IMR-90 (cell line): ENCODE measurements around the gene DHH. TPM values are rescaled to one million over a fixed set of nuclear protein-coding genes. Genes with fewer than 3 reads are reported as not detected.

Source experiments
- ATAC-seq: fragments of 200-7000 bp; cut with Tn5 transposase; 2 replicates; pipeline ENCODE4 v1.9.1; 2020; ENCODE audit warnings: low read depth, mild to moderate bottlenecking, moderate library complexity
- BruUV-seq: library from RNA; stranded (reverse); fragments of 400-500 nt; replicated peaks from 2 replicates; lab custom pipeline; 2021; lab: Mats Ljungman, UMichigan
- CTCF ChIA-PET: fragments of 300-600 bp; formaldehyde crosslinking; extraction: SDS; loops from one replicate; lab custom pipeline; 2021; ENCODE audit warnings: antibody characterized with exemption; lab: Yijun Ruan, JAX
- POLR2A ChIA-PET: fragments of 300-600 bp; sonication (Branson Sonifier 250); formaldehyde crosslinking; loops from one replicate; lab custom pipeline; 2022; ENCODE audit warnings: antibody characterized with exemption; ENCODE audit not compliant: unreplicated experiment; lab: Charles Lee
- DNase-seq: peaks from one replicate; pipeline ENCODE4 v3.0.0; 2013
- H2AFZ ChIP-seq: replicated peaks from 2 replicates; pipeline ENCODE3; 2013; ENCODE audit warnings: low read length, mild to moderate bottlenecking; ENCODE audit not compliant: poor library complexity
- H2AK5ac ChIP-seq: 2 replicates; pipeline ENCODE4 v1.6.1; 2013; ENCODE audit warnings: low read depth, low read length, inconsistent platforms
- H2AK9ac ChIP-seq: replicated peaks from 2 replicates; pipeline ENCODE3; 2013; ENCODE audit warnings: mild to moderate bottlenecking, low read depth, low read length, moderate library complexity; ENCODE audit not compliant: poor library complexity
- H2BK120ac ChIP-seq: 2 replicates; pipeline ENCODE4 v1.6.1; 2013; ENCODE audit warnings: low read depth, low read length, inconsistent platforms
- H2BK15ac ChIP-seq: 3 replicates; pipeline ENCODE4 v1.6.1; 2013; ENCODE audit warnings: low read depth, low read length, inconsistent platforms
- H2BK20ac ChIP-seq: 2 replicates; pipeline ENCODE4 v1.6.1; 2013; ENCODE audit warnings: low read depth, mild to moderate bottlenecking, inconsistent platforms, low read length, moderate library complexity
- H2BK5ac ChIP-seq: 2 replicates; pipeline ENCODE4 v1.6.1; 2013; ENCODE audit warnings: mild to moderate bottlenecking, low read depth, low read length, inconsistent platforms; ENCODE audit not compliant: poor library complexity, severe bottlenecking
- H3K14ac ChIP-seq: replicated peaks from 2 replicates; pipeline ENCODE4 v1.6.1; 2013; ENCODE audit warnings: low read depth, low read length, inconsistent platforms
- H3K18ac ChIP-seq: 2 replicates; pipeline ENCODE4 v1.6.1; 2013; ENCODE audit warnings: low read depth, low read length, control low read depth
- H3K23ac ChIP-seq: 2 replicates; pipeline ENCODE4 v1.6.1; 2013; ENCODE audit warnings: low read depth, low read length, inconsistent platforms
- H3K27ac ChIP-seq: 2 replicates; pipeline ENCODE4 v1.5.1; 2013; ENCODE audit warnings: mild to moderate bottlenecking, control low read depth, low read length; ENCODE audit not compliant: insufficient read depth
- H3K27me3 ChIP-seq: 2 replicates; pipeline ENCODE4 v1.6.1; 2013; ENCODE audit warnings: low read length; ENCODE audit not compliant: control insufficient read depth, insufficient read depth
- H3K36me3 ChIP-seq: 2 replicates; pipeline ENCODE4 v1.6.1; 2013; ENCODE audit warnings: low read length, mixed read lengths; ENCODE audit not compliant: control insufficient read depth, insufficient read depth
- H3K4ac ChIP-seq: 2 replicates; pipeline ENCODE4 v1.6.1; 2013; ENCODE audit warnings: low read depth, low read length, inconsistent platforms
- H3K4me1 ChIP-seq: 2 replicates; pipeline ENCODE4 v1.6.1; 2013; ENCODE audit warnings: low read length, mixed read lengths; ENCODE audit not compliant: control insufficient read depth, insufficient read depth
- H3K4me2 ChIP-seq: 2 replicates; pipeline ENCODE4 v1.6.1; 2013; ENCODE audit warnings: low read depth, mild to moderate bottlenecking, control low read depth, low read length, moderate library complexity
- H3K4me3 ChIP-seq: 2 replicates; pipeline ENCODE4 v1.5.1; 2013; ENCODE audit warnings: low read depth, mild to moderate bottlenecking, control low read depth, low read length, moderate library complexity; ENCODE audit not compliant: insufficient read depth
- H3K56ac ChIP-seq: 2 replicates; pipeline ENCODE4 v1.6.1; 2013; ENCODE audit warnings: low read length, inconsistent platforms; ENCODE audit not compliant: insufficient read depth; ENCODE audit errors: extremely low read depth
- H3K79me1 ChIP-seq, 2 experiments: 2 replicates each; pipeline ENCODE4 v1.6.1; 2013; ENCODE audit warnings: low read length in 2 of 2, inconsistent platforms in 1 of 2, low read depth in 1 of 2
- H3K9ac ChIP-seq: 2 replicates; pipeline ENCODE4 v1.6.1; 2013; ENCODE audit warnings: low read depth, low read length, control low read depth
- H3K9me1 ChIP-seq: 2 replicates; pipeline ENCODE4 v1.6.1; 2013; ENCODE audit warnings: low read length, inconsistent platforms; ENCODE audit not compliant: insufficient read depth
- H3K9me3 ChIP-seq: 2 replicates; pipeline ENCODE4 v1.6.1; 2013; ENCODE audit warnings: low read length; ENCODE audit not compliant: control insufficient read depth, insufficient read depth
- H4K20me1 ChIP-seq: 2 replicates; pipeline ENCODE4 v1.6.1; 2013; ENCODE audit warnings: low read length, inconsistent platforms; ENCODE audit not compliant: insufficient read depth
- H4K5ac ChIP-seq: 2 replicates; pipeline ENCODE4 v1.6.1; 2013; ENCODE audit warnings: mild to moderate bottlenecking, low read depth, low read length, control low read depth
- H4K8ac ChIP-seq, 2 experiments: 2 replicates each; pipeline ENCODE4 v1.6.1; 2013; ENCODE audit warnings: low read depth in 2 of 2, low read length in 2 of 2, control low read depth in 1 of 2, inconsistent platforms in 1 of 2
- H4K91ac ChIP-seq: 2 replicates; pipeline ENCODE4 v1.6.1; 2013; ENCODE audit warnings: low read depth, low read length, inconsistent platforms; ENCODE audit not compliant: insufficient read depth
- CEBPB ChIP-seq: IDR thresholded peaks from 2 replicates; pipeline ENCODE4 v1.6.1; 2012; ENCODE audit warnings: low read depth, low read length, improper control_type of control experiment
- MAFK ChIP-seq: IDR thresholded peaks from 2 replicates; pipeline ENCODE4 v1.6.1; 2012; ENCODE audit warnings: low read depth, low read length, improper control_type of control experiment
- RFX5 ChIP-seq: IDR thresholded peaks from 2 replicates; pipeline ENCODE4 v1.8.0; 2012; ENCODE audit warnings: low read depth, mild to moderate bottlenecking, low read length, moderate library complexity
- WGBS, 2 experiments: methylation state at CpG; one replicate each; pipeline versions ENCODE4 v1.1.5 to v1.1.7; 2013; ENCODE audit warnings: missing lambda C conversion rate in 2 of 2; ENCODE audit not compliant: insufficient read length in 1 of 2; ENCODE audit errors: extremely low coverage in 2 of 2; 5-methylcytosine and 5-hydroxymethylcytosine counted together
- dilution Hi-C: fragments of 300-500 bp; cut with HindIII; formaldehyde crosslinking; loops from one replicate; pipeline ENCODE4 v1.14.3; 2018; ENCODE audit warnings: low sequenced_read_pairs; ENCODE audit not compliant: unreplicated experiment
- in situ Hi-C: fragments of 300-500 bp; cut with MboI; formaldehyde crosslinking; loops from 3 replicates; pipeline ENCODE4 v1.14.3; 2019; ENCODE audit warnings: low sequenced_read_pairs, inconsistent platforms, mixed read lengths
- intact Hi-C: fragments of 100-400 bp; cut with micrococcal nuclease; formaldehyde crosslinking; loops from 2 replicates; pipeline ENCODE4 v1.10.0; 2022
- polyA plus RNA-seq, 3 experiments: library from polyadenylated mRNA; depleted of rRNA; stranded (reverse); fragments of >200 nt; gene quantifications; 2 replicates each; pipeline ENCODE4 v1.2.3, GENCODE V29; 2012; ENCODE audit warnings: low replicate concordance in 1 of 3
- total RNA-seq: library from RNA; depleted of rRNA; stranded (reverse); fragments of >200 nt; gene quantifications from 2 replicates; pipeline ENCODE4 v1.2.3, GENCODE V29; 2012
- TF ChIP-seq, protein P1 (sequence below): fragments of 150-350 bp; IDR thresholded peaks from 2 replicates; pipeline ENCODE4 v1.6.1; 2016; ENCODE audit warnings: low read depth, mild to moderate bottlenecking, low read length, moderate library complexity, borderline replicate concordance

Gene DHH
- total and polyA plus RNA-seq, 2 of the 4 experiments (the other 2 are of a cell fraction): under 0.01 to 0.07 TPM

- TF ChIP-seq CEBPB (peak; percentile 44; the same call in 1 of the 2 replicates), RFX5 (no peak), MAFK (no peak)
Measured at GRCh38 chr12:49069507-49070346, 24.9 kb downstream of the DHH start, which contains the start of gene RHEBL1 (continued).

DNA sequence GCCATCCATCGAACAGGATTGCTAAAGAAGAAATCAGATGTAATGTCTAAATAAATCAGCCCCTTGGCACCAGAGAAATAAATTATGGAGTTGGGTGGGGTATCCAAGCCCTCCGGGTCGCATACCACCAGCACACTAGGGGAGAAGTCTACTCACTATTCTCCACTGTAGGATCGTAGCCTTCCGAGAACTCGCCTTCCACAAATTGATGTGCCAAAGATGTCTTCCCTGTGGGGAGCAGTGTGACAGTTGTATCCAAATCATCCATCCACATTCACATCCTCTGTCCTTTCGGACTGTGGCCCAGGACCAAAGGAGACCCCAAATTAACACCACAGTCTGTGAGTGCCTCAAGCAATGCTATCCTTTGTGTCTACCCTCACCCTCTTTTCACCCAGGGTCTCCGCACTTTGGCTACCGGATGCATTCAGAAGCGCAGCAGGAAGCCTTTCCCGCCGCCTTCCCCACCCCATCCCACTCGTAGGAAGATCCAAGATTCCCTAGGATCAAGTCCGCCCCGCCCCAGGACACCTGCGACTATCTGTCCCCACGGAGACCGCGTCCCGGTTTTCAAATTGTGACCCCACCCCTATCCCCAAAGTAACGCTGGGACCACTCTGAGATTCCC, 25.6 kb downstream of the DHH start:
- Histone ChIP-seq H3K27me3 (no peaks in the 10 kb centered on the region), H3K36me3 (no peaks in the 10 kb centered on the region), H3K23ac (peak overlapping the region; percentile 56; the same call in 1 of the 2 replicates), H2BK5ac (no peak overlapping the region), H3K14ac (no peak overlapping the region), H2AK5ac (no peak overlapping the region), H3K9ac (peak overlapping the region; percentile 32; the same call in 1 of the 2 replicates), H4K91ac (no peak overlapping the region), H3K4ac (no peak overlapping the region), H3K56ac (no peak overlapping the region), H3K4me3 (peak overlapping the region; percentile 76), H3K27ac (no peak overlapping the region), H3K9me3 (no peaks in the 10 kb centered on the region), H2AK9ac (peak overlapping the region; percentile 7), H3K79me1 (no peaks in the 10 kb centered on the region), H2BK15ac (no peak overlapping the region), H2BK120ac (no peak overlapping the region), H4K20me1 (no peaks in the 10 kb centered on the region), H3K4me2 (peak overlapping the region; percentile 70), H4K8ac (no peak overlapping the region), H3K4me1 (no peaks in the 10 kb centered on the region; the same call in 1 of the 2 replicates), H3K18ac (no peak overlapping the region), H2AFZ (peak overlapping the region; percentile 93), H2BK20ac (no peak overlapping the region), H4K5ac (no peak overlapping the region), H3K9me1 (no peaks in the 10 kb centered on the region)
- BruUV-seq: no TSS peak
- 1% methylated on average over 12 of the region's 21 CpGs; no CpG with 5 or more reads in 1 of the 2 experiments for WGBS, 2 experiments
- CTCF ChIA-PET: interaction anchor here (1.3 kb wide), 1 partner anchor 19 kb away, joined by 16 read pairs; no protein-coding TSS in a partner anchor
- ATAC-seq (no peak), DNase-seq (no peak)
- TF ChIP-seq, protein P1, sequence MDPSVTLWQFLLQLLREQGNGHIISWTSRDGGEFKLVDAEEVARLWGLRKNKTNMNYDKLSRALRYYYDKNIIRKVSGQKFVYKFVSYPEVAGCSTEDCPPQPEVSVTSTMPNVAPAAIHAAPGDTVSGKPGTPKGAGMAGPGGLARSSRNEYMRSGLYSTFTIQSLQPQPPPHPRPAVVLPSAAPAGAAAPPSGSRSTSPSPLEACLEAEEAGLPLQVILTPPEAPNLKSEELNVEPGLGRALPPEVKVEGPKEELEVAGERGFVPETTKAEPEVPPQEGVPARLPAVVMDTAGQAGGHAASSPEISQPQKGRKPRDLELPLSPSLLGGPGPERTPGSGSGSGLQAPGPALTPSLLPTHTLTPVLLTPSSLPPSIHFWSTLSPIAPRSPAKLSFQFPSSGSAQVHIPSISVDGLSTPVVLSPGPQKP: no peak
- in situ Hi-C loops (no loop called here), intact Hi-C loops (no loop called here), dilution Hi-C loops (no loop called here)
- POLR2A ChIA-PET: no interaction called here
